ENCODE data around the gene NR1D2.

NR1D2 gene

DNA sequence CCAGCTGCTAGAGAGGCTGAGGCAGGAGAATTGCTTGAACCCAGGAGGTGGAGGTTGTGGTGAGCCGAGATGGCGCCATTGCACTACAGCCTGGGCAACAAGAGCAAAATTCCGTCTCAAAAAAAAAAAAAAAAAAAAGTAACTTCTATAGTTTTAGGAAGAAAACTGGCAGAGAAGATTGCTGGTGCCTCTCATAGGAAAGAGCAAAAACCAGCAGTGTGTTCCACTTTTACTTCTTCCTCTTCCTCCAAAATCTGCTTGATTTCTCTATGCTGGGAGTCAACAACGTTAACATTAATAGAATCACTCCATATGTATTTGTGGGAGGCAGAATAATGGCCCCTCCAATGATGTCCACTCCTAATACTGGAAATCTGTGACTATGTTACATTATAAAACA, 12.5 kb upstream of the NR1D2 start:
- DNase-seq, result no peak

DNA sequence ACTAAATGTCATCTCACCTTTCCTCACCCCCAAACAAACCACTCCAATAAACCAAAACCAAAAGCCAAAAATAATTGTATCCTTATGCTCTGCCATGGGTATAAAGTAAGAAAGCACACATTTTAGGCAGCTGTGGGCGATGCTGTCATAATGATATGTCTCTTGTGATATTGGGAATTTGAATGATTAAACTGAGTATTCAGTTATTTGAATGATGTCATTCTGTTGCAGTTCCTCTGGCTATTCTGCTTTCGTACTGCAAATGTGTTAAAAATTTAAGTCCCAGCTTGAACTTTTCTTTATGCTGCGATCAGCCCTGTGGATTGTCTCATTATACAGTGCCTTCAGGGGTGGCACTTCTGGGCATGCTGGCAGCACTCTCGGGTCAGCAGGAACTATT, 10.8 kb upstream of the NR1D2 start:
- no peak for DNase-seq

DNA sequence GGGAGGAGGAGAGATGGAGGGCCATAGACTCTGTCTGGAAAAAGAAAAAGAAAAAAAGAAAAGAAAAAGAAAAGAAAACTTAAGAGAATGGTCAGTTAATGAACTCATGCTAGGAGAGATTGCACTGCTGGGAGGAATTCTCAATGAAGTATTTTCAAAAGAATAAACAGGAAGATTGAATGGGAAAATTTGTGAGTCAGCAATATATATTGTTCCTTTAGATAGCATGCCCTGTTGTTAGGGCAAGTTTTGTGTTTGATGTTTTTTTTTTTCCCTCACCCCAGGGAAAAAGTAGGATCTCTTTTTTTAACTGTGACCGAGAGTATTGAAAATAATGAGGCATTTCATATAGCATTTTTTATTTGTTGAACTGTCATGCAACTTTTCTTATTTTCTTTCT, 7.8 kb upstream of the NR1D2 start:
- DNase-seq, result no peak

DNA sequence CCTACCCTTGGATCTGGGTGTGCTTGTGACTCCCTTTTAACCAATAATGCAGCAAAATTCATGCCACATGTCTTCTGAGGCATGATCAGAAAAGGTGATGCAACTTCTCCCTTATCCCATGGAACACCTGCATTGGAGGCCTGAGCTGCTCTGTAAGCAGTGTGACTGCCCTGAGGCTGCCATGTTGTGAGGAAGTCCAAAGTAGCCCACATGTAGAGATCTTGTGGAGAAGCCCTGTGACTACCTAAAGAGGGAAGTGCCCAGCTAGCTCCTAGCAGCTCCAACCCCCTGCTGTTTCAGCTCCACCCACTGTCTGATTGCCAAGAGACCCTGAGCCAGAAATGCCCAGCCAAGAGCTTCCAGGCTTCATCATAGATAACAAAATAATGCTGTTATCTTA, 6.4 kb upstream of the NR1D2 start:
- no peak for DNase-seq

DNA sequence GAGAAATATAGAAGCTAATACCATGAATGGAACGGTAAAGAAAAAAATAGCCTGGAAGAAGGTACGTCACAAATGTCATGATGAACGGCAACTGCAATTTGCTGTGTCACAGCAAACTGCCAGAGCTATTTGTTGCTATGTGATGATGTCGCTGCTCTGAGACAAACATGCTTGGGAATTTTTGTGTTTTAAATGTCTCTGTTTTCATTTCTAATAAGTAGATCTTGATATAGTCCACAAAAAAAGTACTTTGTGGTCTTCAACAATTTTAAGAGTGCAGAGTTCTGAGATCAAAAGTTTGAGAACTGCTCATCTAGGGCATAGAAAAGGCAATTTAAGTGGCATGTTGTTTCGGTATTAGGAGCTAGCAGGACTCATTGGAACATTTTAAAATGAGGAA, 4.3 kb upstream of the NR1D2 start:
- no peak for DNase-seq

DNA sequence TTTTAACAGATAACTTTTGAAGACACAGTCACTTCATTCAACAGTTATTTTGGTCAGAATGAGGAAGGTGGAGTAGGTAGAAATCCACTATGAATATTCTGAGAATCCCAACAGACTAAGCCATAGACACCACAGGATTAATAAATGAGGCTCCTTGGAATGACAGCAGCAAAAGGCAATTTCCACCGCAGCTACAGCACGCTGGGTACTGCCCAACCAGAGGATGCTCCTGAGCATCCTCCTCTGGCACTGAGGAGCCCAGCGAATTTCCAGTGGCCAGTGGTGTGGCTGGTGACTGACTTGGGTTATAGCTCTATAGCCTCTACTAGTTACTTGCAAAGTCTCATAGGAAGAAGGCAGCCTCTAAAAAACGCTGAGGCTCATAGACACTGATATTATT, 3.6 kb upstream of the NR1D2 start:
- no peak for DNase-seq

DNA sequence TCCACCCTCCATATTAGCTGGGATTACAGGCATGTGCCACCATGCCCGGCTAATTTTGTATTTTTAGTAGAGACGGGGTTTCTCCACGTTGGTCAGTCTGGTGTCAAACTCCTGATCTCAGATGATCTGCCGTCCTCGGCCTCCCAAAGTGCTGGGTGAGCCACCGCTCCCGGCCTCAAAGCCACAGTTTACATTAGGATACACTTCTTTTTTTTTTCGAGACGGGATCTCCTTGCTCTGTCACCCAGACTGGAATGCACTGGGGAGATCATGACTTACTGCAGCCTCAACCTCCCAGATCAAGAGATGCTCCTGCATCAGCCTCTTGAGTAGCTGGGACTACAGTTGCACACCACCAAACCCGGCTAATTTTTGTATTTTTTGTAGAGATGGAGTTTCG, 2.5 kb upstream of the NR1D2 start:
- DNase-seq, result no peak

DNA sequence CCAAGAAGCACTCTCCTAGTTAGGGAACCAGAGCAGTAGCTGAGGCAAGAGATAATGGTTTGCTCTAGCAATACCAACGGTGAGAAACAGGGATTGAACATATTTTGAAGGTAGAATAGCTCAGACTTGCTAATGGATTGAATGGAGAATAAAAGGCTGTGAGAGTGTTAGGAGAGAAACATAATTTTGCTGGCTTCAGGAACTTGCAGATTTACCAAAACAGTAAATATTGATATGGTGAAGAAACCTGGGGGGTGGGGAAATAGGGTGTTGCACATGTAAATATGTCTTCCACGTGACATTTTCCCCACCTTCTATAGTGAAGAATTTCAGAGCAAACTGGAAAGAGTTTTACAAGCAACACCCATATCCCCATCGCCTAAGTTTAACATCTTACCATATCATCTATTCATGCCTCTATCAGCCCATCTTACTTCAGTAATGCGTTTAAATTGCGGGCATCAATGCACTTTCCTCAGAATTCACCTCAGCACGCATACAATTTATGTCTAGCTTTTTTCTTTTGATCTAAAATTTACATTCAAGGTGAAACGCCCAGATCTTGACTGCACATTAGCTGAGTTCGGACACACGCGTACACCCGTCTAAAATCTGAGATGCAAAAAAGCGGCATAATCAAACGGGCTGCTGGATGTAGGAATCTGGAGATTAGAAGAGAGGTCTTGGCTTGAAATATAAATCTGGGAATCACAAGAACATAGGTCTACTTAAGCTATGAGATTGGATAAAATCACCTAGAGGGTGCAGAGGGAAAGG, 891 bp upstream of the NR1D2 start:
- peak; percentile 13 for DNase-seq

DNA sequence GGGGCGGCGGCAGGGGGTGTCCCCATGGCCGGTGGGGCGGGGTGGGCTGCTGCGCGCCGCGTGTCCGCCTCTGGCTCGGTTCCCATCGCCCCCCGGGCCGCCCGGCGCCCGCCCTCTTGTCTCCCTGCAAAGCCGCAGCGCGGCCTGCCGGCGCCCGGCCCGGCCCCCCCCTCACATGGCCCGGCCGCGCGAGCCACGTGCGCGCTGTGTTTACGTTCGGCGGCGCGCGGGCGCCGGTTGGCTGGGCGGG, 502 bp downstream of the NR1D2 start:
- DNase-seq, result no peak

DNA sequence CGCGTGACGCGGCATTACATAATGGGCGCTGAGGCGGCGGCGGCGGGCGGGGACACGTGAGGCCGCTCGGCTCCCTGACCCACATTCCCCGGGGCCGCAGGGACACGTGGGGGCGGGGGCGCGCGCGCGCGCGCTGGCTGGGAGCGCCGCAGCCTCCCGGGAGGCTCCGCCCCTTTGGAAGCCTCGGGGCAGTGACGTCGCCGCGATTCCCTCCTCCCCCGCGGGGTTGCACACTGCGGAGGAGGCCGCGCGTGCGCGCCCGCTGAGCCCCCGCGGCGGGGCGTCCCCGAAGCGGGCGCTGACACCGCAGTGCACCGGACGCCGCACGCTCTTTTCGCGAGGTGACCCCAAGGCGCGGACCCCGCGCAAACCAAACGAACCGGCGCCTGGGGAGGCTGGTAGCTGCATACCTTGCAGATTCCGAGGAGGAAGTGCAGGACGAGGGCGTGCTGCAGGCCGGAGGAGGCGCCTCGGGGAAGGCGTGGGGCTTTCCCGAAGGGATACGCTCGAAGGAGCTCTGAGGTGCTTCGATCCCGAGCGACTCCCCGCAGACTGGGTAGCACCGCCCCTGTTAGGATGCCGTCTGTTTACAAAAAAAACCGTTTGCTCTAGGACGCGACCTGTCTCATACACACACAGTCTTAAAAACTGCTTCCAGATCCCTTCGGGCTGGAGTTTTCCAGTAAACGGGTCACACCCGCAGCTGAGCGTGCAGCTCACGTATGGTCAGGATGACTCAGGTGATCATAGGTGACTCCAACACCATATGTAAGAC, 1.0 kb downstream of the NR1D2 start:
- DNase-seq, result peak; percentile 83

DNA sequence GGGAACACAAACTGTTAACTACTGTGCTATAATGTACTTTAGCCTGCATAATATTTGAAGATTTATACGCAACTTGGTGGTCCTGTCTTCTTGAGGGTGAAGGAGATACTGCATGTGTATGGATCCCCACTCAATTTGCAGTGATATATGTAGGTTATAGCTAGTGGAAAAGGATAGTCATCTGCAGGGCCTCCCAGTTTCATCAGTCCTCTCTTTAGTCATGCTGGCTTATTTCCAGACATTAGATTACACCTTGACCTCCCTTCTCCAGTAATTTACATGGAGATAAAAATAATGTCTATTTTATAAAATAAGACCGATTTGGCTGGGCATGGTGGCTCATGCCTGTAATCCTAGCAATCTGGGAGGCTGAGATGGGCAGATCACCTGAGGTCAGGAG, 3.7 kb downstream of the NR1D2 start:
- DNase-seq, result no peak

DNA sequence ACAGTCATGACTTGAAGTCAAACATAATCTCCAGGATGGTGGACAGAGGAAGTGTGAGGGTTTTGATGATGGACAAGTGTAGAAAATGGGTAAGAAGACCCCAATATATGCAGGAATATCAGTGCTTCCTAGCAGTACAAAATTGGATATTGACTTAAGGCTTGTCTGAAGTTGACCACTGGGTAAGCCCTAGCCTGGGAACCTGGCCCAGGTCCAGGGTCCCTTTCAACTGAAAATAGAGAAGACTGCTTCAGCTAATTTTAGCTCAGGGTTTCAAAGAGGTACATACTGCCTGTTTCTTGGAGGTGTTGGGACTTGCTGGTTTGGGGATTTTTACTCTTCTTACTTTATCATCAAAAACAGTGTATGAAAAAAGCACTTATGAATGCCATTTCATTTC, 4.7 kb downstream of the NR1D2 start:
- DNase-seq, result no peak

DNA sequence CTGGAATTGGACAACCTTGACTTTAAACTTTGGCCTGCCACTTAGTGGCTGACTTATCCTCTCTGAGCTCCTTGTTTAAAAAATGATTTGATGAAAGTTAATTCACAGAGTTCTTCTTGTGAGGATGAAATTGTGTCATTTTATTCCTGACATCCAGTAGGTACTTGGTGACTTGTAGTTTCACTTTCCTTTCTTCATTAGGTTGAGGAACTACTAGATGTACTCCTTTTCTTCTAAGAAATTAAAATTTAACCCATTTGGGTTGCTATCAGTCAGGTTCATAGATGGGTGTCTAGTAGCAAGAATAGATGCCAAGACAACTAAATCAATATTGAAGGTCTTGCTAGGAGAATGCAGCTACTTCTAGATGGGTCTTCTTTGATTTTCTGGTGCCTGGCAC, 5.2 kb downstream of the NR1D2 start:
- DNase-seq, result no peak

DNA sequence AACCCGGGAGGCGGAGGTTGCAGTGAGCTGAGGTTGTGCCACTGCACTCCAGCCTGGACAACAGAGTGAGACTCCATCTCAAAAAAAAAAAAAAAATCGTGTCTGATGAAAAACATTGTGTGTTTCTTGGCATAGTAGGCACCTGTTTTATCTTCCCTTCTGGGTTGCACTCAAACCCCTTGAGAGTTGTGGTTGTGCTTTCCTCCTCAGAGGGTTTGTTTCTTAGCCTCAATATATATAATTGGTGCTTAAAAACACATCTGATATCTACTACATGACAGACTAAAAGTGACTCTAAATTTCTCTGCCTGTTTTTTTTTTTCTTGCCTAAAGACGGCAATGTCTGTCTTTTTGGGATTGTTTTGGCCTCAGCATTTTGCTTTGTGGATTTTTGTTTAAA, 7.6 kb downstream of the NR1D2 start:
- no peak for DNase-seq

DNA sequence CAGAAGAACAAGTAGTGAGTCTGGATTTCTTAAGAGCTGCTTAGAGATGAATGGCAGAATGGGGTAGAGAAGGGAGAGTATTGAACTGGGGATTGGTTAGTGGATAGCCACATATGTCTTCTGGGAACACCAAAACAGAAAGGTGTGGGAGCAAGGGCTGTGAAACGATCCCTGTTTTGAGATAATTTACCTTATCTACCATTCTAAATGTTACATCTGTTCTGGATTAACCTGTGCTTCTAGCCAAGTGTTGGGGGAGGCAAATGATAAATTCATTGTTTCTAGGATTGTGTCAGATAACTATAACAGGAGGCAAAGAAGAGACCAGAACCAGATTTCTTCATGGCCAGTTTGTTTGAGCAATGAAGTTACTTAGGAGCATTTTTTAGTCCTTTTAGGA, 8.4 kb downstream of the NR1D2 start:
- no peak for DNase-seq

DNA sequence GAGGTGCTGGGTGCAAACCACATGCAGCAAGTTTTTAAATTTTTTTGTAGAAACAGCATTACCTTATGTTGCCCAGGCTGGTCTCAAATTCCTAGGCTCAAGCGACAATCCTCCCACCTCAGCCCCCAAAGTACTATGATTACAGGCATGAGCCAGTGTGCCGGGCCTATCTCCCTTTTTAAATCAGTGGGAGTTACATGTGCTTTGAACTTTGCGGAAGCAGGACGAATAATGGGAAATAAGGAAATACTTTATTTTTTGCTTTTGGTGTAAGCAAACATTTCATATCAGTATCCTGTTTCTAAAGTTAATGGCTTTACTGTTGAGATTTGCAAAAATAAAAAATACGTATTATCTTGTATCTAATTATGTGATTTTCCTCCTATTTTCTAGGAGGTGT, 9.1 kb downstream of the NR1D2 start:
- no peak for DNase-seq

DNA sequence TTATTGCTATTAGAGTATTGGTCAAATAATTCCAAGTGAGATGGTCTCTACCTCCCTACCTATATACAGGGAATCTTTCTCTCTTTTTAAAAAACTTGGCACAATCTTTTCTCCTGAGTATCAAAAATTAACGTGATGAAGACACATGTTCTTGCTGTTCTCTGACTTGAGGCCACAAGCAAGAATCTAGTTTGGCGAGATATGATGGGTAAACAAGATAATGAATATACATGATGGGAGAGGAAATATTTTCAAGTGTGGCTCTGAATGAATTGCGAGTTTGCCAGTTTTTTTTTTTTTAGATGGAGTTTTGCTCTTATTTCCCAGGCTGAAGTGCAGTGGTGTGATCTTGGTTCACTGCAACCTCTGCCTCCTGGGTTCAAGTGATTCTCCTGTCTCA, 11.6 kb downstream of the NR1D2 start:
- DNase-seq, result no peak

DNA sequence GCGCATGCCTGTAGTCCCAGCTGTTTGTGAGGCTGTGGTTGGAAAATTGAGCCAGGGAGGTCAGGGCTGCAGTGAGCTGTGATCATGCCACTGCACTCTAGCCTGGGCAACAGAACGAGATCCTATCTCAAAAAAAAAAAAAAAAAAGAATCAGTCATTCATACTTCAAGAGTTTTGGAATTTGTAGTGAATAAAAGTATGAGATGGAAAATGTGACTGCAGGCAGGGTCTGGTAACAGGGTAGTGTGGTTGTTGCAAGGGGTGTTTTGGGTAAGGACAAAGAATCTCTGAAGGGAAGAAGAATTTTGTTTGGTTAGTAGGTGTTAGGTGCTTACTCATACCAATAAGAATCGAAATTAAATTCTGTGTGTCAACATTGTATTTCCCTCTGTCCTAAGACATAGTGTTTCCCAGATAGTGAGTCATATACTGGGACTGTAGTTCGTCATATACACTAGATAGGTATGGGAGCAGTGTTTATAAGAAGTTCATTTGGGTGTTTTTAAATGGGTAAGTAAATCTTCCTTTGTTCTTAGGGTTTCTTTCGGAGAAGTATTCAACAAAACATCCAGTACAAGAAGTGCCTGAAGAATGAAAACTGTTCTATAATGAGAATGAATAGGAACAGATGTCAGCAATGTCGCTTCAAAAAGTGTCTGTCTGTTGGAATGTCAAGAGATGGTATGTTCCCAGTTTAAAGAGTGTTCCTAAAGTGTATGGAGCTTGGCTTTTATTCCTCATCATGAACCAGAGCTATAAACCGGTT, 14.2 kb downstream of the NR1D2 start:
- no peak for DNase-seq

DNA sequence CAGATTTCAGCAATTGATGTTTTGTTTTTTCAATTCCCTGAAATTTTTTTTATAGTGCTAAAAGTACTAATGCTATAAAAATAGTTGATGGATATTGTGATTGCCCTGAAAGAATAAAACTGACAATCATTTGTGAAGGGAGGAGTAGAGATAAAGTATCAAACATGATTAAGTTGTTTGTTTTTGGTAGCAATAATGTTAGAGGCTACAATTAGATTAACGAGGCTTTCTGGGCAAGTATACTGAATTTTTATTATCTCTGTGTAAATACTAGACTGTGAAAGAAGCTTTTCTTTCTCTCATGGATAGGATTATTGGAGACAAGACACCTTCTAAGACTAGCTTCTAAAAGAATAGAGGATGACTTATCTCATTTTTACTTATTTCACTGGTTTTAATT, 15.6 kb downstream of the NR1D2 start:
- no peak for DNase-seq

DNA sequence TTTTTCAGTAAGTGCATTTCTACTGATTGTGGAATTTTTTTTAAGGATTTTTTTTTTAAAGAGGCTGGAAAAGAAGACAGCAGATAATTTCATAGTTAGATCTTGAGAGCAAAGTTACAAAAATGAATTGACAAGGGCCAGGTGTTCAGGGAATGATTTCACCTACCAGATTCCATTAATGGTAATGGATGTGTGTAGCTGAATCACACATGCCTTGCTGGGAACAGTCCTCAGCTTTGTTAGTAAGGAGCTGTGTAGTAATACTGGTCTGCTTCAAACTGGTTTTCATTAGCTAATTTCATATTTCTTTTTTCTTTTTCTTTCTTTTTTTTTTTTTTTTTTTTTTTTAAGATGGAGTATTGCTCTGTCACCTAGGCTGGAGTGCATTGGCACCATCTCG, 16.0 kb downstream of the NR1D2 start:
- no peak for DNase-seq

DNA sequence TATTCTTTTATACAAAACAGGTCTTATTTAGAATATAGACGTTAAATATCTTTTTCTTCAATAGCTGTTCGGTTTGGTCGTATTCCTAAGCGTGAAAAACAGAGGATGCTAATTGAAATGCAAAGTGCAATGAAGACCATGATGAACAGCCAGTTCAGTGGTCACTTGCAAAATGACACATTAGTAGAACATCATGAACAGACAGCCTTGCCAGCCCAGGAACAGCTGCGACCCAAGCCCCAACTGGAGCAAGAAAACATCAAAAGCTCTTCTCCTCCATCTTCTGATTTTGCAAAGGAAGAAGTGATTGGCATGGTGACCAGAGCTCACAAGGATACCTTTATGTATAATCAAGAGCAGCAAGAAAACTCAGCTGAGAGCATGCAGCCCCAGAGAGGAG, 16.8 kb downstream of the NR1D2 start:
- no peak for DNase-seq

DNA sequence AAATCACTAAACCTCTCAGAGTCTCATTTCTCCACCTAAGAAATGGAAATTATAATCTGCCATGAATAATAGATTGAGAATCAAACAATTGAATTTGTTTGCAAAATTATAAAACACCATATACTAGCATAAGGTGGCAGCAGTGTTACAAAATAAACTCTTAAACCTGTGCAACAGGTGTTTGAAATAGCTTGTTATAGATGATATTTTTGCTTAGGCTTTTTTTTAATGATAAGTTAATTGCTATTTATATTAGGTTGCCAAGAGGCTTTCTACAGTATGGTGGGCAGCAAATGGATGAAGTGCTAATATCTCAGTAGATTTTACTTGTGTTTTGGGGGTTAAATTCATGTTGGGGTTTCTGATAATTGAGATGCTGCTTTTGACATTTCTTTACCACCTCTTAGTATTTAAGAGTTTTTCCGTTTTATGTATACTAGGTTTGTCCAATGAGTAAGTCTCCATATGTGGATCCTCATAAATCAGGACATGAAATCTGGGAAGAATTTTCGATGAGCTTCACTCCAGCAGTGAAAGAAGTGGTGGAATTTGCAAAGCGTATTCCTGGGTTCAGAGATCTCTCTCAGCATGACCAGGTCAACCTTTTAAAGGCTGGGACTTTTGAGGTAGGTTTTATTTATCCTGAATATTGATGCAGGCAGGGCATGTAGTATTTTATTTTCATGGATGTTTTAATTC, 19.6 kb downstream of the NR1D2 start:
- DNase-seq, result no peak

DNA sequence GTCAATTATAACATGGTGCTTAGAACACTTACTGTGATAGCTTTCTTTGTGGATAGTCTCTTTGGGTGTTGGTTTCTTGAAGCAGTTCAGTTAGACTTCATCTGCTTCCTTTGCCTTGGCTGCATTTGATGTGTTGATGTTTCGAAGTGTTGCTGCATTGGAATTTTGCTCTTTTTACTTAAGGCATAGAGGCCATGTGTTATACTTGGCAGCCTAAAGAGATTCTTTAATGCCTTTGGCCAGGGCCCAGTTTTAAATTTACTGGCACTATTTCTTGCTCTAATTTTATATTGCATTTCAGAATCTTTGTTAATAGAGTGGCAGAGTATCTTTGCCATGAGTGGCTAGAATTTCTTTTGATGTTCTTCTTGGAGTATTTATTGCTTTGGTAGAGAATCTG, 21.2 kb downstream of the NR1D2 start:
- no peak for DNase-seq
